ENCODE data around the gene SIRT7. TPM values are rescaled to one million over a fixed set of nuclear protein-coding genes. Genes with fewer than 3 reads are reported as not detected.
A peak's percentile ranks its signal among the peaks of the same experiment; 100 is the strongest.

Gene SIRT7
- total RNA-seq: 17.3 and 21.1 TPM in 2 replicates

GRCh38 chr17:81917565-81918332, at the start of gene SIRT7:
TSS of gene SIRT7 (minus strand) at chr17:81918176. CDS start at chr17:81918131, 45 bp downstream.
- DNase-seq: peak; percentile 80

DNA sequence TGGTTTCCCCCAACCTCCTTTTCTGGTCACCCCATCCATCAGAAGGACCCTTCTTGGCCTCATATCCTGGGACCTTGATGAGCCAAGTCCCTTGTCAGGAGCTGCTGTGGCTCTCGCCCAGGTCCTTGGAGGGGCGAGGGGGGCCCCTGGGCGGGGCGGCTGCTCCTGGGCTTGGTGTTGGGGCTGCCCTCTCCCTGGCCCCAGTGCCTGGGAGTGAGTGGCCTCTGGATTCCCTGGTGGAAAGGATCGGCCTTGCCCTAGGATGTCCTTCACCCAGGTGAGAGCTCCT, 49.2 kb upstream of the SIRT7 start:
- no peak for DNase-seq

DNA sequence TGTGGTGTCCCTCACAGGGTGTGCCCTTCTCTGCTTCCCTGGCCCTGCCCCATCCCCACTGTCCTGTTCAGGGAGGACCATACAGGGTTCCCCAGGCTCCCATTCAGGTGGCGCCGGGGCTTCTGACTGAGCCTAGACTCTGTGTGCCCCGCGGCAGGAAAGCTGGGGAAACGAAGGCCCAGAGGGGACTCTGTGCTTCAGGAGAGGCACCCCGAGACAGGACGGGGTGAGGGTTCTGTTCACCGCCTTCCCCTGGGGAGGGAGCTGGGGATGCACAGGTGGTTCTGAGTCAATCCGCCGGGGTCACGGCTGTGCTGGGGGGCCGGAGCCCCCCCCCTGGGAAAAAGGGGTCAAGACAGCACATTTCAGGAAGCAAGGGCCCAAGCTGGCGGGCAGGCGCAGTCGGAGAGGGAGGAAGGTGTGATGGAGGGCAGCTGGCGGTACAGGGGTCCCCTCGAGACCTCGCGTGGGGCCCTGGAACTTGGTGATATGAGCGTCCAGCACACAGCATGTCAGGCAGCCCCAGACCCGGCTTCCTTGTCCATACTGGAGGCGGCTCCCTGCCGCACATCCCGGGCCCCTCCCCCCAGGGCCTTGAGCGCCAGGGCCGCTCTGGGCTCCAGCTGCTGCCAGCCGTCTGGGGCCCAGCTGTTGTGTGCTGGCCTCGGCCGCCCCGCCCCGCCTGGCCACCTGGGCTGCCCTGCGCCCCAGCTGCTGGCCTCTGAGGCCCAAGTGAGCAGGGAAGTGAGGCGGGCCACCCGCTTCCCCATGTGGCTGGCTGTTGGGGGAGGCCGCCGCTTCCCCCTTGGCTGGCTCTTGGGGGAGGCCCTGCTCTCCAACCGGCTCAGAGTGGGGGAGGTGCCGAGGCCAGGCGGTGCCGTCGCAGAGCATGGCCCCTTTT, 48.6 kb upstream of the SIRT7 start:
- DNase-seq: no peak

DNA sequence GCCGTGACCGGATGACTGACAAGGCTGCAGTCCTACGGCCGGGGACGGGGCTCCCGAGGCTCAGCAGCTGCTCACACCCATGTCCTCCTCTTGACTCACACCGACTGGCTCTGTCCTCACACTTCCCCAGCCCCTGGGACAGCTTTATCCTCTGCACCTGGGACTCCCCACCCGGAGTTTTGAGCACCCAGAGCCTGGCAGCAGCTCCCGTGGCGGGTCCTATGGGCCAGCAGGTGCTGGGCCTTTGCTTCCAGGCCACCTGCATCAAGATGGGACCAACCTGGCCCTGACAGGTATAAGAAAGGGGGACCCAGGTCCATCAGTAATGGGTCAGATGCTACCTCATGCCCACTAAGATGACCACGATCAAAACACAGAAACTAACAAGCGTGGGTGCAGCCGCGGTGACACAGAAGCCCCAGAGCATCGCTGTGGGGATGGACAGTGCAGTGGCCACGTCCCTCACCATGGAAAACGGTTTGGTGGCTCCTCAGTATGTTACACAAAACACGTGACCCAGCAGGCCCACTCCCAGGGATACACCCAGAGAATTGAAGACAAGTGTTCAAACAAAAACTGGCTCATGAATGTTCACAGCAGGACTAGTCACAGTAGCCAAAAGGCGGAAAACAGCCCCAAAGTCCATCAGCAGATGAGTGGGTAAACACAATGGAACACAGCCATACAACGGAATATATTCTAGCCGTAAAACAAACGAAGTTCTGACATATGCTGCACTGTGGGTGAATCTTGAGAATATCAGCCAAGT, 46.3 kb upstream of the SIRT7 start:
- DNase-seq: no peak

- DNase-seq: no peak
Measured at GRCh38 chr17:81962499-81963441, 44.8 kb upstream of the SIRT7 start.

DNA sequence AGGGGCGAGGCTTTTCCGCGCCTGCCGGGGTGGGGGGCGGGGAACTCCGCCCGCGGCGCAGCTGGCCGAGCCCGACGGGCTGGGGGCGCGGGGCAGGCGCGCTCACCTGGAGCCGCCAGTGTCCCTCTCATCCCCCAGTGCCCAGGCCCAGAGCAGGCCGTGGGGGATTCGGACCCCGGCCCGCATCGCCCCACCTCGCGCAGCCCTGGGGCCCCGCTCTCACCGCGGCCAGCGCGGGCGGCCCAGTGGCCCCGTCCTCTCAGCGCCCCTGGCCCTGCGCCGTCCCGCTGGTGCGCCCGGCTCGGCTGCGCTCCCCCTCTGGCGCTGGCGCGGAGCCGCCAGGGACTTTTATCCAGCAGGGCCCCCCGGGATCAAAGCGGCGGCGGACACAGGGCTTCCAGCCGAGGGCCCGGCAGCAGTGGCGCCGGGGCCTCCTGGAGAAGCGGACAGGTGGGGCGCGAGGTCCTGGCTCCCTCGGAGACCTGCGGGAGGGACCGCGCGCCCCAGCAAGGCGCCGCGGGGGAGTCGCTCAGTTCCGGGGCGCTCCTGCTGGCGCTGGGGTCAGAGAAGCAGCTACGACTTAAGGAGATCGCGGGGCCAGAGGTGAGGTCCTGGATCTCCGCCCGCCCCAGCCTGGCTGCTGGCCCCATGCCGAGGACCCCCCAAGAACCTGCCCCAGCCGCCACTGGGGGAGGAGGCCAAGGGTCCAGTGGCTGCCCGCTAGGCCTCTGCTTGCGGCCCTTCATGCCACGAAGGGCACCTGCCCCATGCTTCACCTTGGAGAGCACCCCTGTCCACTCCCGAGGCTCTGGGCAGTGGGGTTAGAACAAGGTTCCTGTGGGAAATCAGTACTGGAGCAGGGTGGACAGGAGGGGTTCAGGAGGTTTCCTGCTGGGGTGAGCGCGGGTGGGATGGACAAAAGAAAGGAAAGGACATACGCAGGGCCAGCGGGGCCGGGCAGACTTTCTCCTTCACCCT, 43.8 kb upstream of the SIRT7 start:
- no peak for DNase-seq

DNA sequence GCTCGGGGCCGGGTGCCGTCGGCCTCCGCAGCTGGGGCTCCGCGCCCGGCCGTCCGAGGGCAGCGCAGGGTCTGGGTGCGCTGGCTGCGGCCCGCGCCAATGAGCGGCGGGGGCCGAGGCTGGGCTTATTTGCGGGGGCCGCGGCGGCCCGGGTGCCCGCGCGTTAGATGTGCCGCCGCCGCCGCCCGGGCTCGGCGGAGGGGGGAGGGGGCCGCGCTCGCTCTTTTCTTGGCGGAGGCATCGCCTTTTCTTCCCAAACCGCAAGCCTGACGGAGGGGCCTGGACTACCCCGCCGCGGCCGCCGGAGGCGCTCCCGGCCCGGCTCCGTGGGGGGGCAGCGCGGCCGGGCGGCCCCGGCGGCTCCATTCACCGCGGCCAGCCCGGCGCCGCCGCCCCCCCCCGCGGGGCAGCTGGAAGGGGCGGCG, 43.1 kb upstream of the SIRT7 start, which contains the start of gene NOTUM:
NOTUM (minus strand) TSS at position 101 of the 425 bp plus-strand sequence. CDS start 278 bp downstream, outside the sequence.
- DNase-seq: peak; percentile 34

GRCh38 chr17:81960130-81960958, 42.4 kb upstream of the SIRT7 start:
- no peak for DNase-seq

DNA sequence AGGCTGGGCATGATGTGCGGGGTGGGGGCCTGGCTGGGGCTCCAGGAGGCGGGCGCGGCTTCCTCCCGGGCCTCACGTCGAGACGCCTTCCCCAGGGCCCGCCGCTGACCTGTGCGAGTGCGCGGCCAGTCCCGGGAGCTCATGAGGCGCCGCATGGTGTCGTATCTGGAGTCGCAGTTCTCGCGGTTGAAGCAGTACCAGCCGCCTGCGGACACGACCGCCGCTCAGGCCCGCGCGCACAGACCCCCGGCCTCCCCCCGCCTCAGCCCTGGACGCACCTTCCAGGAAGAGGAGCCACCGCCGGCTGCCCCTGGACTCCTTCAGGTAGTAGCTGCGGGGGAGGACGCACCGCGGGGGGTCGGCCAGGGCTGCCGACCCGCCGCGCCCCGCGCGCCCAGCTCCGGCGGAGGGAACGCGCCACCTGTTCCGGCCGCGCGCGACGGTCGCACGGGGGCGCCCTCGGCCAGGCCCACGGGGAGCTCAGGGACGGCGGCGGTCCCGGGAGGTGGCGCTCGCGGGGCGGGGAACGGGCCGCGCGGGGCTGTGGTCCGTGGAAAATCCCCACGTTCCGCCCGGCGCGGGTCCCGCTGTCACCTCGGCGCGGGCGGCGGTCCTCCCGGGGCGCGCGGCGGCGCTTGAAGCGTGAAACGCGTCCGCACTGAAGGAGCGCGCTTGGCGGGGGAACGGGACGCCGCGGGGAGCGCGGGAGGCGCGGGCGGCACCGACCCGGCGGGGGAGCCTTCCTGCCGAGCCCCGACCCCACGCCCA, 41.6 kb upstream of the SIRT7 start:
- peak; percentile 71 for DNase-seq

DNA sequence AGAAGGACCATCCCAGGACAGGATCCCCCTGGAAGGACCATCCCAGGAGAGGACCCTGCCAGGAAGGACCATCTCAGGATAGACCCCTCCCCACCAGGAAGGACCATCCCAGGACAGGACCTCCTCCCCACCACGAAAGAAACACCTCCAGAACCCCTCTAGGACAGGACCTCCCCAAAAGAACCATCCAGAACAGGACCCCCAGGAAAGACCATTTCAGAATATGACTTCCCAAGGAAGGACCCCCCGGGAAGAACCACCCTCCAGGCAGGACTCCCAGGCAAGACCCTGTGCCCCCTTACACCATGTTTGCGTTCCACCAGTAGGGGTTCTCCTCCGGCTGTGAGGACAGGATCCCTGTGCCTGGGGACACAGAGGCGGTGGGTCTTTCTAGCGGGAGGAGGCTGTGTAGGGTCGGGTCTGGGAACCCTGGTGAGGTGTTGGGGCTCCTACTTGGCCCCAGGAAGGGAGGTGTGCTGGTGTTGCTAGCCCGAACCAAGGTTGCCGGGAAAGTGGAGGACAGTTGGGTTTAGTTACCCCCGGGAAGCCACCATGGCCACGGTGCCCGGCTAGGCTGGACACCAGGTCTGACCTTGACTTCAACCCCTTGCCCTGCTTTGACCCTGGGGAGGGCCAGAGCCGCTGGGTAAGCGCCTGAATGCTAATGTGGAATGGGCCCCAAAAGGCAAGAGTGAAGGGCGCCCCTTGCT, 40.8 kb upstream of the SIRT7 start:
- DNase-seq: no peak

- DNase-seq: no peak
Measured at GRCh38 chr17:81957691-81958432, 39.9 kb upstream of the SIRT7 start.

GRCh38 chr17:81956607-81957589, 38.9 kb upstream of the SIRT7 start:
- DNase-seq: no peak

DNA sequence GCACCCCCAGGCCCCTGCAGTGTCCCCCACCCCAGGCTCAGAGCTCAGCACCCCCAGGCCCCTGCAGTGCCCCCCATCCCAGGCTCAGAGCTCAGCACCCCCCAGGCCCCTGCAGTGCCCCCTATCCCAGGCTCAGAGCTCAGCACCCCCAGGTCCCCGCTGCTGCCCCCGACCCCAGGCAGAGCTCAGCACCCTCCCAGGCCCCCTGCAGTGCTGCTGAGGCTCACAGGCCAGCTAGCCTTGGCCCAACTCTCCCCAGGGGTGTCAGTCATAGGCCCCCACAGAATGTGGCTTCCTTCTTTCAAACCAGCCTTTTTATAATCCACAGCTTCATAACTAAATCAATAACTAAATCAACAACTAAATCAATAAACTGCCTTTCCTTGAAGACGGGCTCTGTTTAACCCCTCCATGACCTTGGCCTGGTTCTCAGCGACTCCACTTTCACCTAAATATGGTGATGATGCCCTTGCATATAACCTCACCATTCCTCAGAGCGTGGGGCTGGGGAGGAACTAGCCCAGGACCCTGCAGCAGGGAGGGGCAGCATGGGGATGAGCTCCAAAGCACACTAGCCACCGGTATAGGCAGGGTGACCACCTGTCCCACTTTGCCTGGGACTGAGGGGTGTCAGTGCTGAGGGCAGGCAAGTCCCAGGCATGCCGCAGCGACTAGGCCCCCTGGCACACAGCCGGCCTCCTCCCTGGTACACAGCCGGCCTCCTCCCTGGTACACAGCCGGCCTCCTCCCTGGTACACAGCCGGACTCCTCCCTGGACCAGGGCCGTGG, 38.0 kb upstream of the SIRT7 start:
- DNase-seq: no peak

- DNase-seq: no peak
Measured at GRCh38 chr17:81955058-81955681, 37.2 kb upstream of the SIRT7 start.

Data from dermis blood vessel endothelial cell (primary cell).